Thyroid gland (tissue), 4 donors: ENCODE results near the gene LGALS8.
"Not testable (repeated sequence)": the region's sequence is repeated elsewhere in the genome, so short reads cannot be mapped to it uniquely, and the experiment has no call there.

Experiments
- POLR2A ChIP-seq, 2 donors: fragments of 450-650 bp; IDR thresholded peaks; one replicate each; pipeline ENCODE4 v1.6.1; 2017; ENCODE audit warnings: antibody characterized with exemption in 2 of 2, mild to moderate bottlenecking in 2 of 2, moderate library complexity in 1 of 2
- TF ChIP-seq, protein P1 (sequence below), 6 experiments: fragments of 200-600 bp in 3 of 6; fragments of 450-650 bp in 3 of 6; sonication (generic) in 3 of 6; IDR thresholded peaks; one replicate each; pipeline ENCODE4 v1.5.1; 2016 to 2019; ENCODE audit warnings: antibody characterized with exemption in 6 of 6, mild to moderate bottlenecking in 2 of 6, inconsistent platforms in 1 of 6, moderate library complexity in 1 of 6

DNA sequence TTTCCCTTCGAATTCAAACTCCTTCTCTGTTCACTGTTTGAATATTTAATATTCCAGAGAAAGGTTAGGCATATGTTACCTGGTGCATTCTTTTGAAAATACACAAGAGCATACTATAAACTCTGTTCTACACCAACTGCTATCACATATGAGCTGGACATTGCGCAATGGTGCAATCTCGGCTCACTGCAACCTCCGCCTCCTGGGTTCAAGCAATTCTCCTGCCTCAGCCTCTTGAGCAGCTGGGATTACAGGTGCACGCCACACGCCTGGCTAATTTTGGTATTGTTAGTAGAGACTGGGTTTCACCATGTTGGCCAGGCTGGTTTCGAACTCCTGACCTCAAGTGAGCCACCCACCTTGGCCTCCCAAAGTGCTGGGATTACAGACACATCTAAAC, 53.3 kb downstream of the LGALS8 start:
- TF ChIP-seq, protein P1, sequence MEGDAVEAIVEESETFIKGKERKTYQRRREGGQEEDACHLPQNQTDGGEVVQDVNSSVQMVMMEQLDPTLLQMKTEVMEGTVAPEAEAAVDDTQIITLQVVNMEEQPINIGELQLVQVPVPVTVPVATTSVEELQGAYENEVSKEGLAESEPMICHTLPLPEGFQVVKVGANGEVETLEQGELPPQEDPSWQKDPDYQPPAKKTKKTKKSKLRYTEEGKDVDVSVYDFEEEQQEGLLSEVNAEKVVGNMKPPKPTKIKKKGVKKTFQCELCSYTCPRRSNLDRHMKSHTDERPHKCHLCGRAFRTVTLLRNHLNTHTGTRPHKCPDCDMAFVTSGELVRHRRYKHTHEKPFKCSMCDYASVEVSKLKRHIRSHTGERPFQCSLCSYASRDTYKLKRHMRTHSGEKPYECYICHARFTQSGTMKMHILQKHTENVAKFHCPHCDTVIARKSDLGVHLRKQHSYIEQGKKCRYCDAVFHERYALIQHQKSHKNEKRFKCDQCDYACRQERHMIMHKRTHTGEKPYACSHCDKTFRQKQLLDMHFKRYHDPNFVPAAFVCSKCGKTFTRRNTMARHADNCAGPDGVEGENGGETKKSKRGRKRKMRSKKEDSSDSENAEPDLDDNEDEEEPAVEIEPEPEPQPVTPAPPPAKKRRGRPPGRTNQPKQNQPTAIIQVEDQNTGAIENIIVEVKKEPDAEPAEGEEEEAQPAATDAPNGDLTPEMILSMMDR (IDR thresholded peaks at IDR 0.05): not testable (repeated sequence)
- TF ChIP-seq POLR2A (IDR thresholded peaks at IDR 0.05): not testable (repeated sequence)
